Endothelial cell of umbilical vein (primary cell): ENCODE measurements around the gene TEX12. TPM values are rescaled to one million over a fixed set of nuclear protein-coding genes. Genes with fewer than 3 reads are reported as not detected.

Source experiments
- BruUV-seq: library from RNA; stranded (reverse); fragments of 400-500 nt; replicated peaks from 2 replicates; lab custom pipeline; 2021; lab: Mats Ljungman, UMichigan
- CTCF ChIA-PET: fragments of 300-600, 350-600 bp; sonication (Branson Sonifier 250); formaldehyde crosslinking; loops from one replicate; lab custom pipeline; 2021; ENCODE audit warnings: antibody characterized with exemption, inconsistent platforms; lab: Charles Lee
- POLR2A ChIA-PET: fragments of 300-600, 350-600 bp; sonication (Branson Sonifier 250); formaldehyde crosslinking; loops from one replicate; lab custom pipeline; 2021; ENCODE audit warnings: antibody characterized with exemption, inconsistent platforms; lab: Charles Lee
- DNase-seq: peaks from one replicate; pipeline ENCODE4 v3.0.0-alpha.2; 2011; ENCODE audit warnings: low read depth, low spot score
- FAIRE-seq: peaks from 2 replicates; lab custom pipeline; 2011; peaks lifted over from hg19 to GRCh38; lab: Jason Lieb, UNC
- H2AFZ ChIP-seq: 2 replicates; pipeline ENCODE4 v1.6.0; 2012; ENCODE audit warnings: low read depth, low read length, control low read depth, inconsistent platforms
- H3K27ac ChIP-seq: 2 replicates; pipeline ENCODE4 v1.5.1; 2011; ENCODE audit warnings: low read depth, mild to moderate bottlenecking, control low read depth, low read length, moderate library complexity; ENCODE audit not compliant: insufficient read depth
- H3K27me3 ChIP-seq, 2 experiments: 2 replicates each; pipeline versions ENCODE4 v1.6.0 to v1.6.1; 2011; ENCODE audit warnings: low read length in 2 of 2, mixed read lengths in 1 of 2; ENCODE audit not compliant: control insufficient read depth in 2 of 2, insufficient read depth in 2 of 2
- H3K36me3 ChIP-seq, 2 experiments: 2 replicates in 1 of 2; 3 replicates in 1 of 2; pipeline ENCODE4 v1.5.1; 2011; ENCODE audit warnings: low read length in 2 of 2, mild to moderate bottlenecking in 1 of 2, moderate library complexity in 1 of 2; ENCODE audit not compliant: control insufficient read depth in 2 of 2, insufficient read depth in 2 of 2; ENCODE audit errors: extremely low read depth in 1 of 2
- H3K4me1 ChIP-seq: 3 replicates; pipeline ENCODE4 v1.5.1; 2011; ENCODE audit warnings: mild to moderate bottlenecking, low read length; ENCODE audit not compliant: control insufficient read depth, insufficient read depth; ENCODE audit errors: extremely low read depth
- H3K4me2 ChIP-seq: 2 replicates; pipeline ENCODE4 v1.6.1; 2011; ENCODE audit warnings: low read length, control low read depth, mixed read lengths; ENCODE audit not compliant: insufficient read depth
- H3K4me3 ChIP-seq, 3 experiments: fragments of 200-600 bp in 1 of 3; sonication (generic), shearing (Covaris generic) in 1 of 3; replicated peaks in 1 of 3; 2 replicates each; pipeline ENCODE4 v1.5.1; 2011 to 2016; ENCODE audit warnings: control low read depth in 3 of 3, low read length in 3 of 3, mild to moderate bottlenecking in 2 of 3, inconsistent platforms in 1 of 3, low read depth in 1 of 3, moderate library complexity in 1 of 3; ENCODE audit not compliant: insufficient read depth in 1 of 3
- H3K79me2 ChIP-seq: 2 replicates; pipeline ENCODE4 v1.6.0; 2012; ENCODE audit warnings: low read length, inconsistent platforms; ENCODE audit not compliant: control insufficient read depth, insufficient read depth
- H3K9ac ChIP-seq: replicated peaks from 2 replicates; pipeline ENCODE3; 2011; ENCODE audit warnings: low read length, control low read depth; ENCODE audit not compliant: insufficient read depth; ENCODE audit errors: extremely low read depth
- H3K9me1 ChIP-seq: replicated peaks from 3 replicates; pipeline ENCODE4 v1.6.0; 2011; ENCODE audit warnings: mild to moderate bottlenecking, low read length; ENCODE audit not compliant: control insufficient read depth, insufficient read depth; ENCODE audit errors: extremely low read depth
- H3K9me3 ChIP-seq: replicated peaks from 2 replicates; pipeline ENCODE4 v1.5.1; 2012; ENCODE audit warnings: low read length, inconsistent platforms; ENCODE audit not compliant: control insufficient read depth, insufficient read depth
- H4K20me1 ChIP-seq: replicated peaks from 2 replicates; pipeline ENCODE3; 2011; ENCODE audit warnings: mild to moderate bottlenecking, low read length; ENCODE audit not compliant: control insufficient read depth, insufficient read depth; ENCODE audit errors: extremely low read depth
- EZH2 ChIP-seq: IDR thresholded peaks from 2 replicates; pipeline ENCODE4 v1.6.1; 2012; ENCODE audit warnings: borderline replicate concordance, low read depth, mild to moderate bottlenecking, moderate library complexity, low read length, inconsistent platforms; ENCODE audit not compliant: severe bottlenecking
- FOS ChIP-seq: IDR thresholded peaks from 2 replicates; pipeline ENCODE4 v1.6.1; 2011; ENCODE audit warnings: mild to moderate bottlenecking, low read length, moderate library complexity, borderline replicate concordance; ENCODE audit not compliant: insufficient read depth
- GATA2 ChIP-seq: IDR thresholded peaks from 2 replicates; pipeline ENCODE4 v1.7.0; 2011; ENCODE audit warnings: low read depth, mild to moderate bottlenecking, moderate library complexity, mixed read lengths, low read length; ENCODE audit not compliant: insufficient read length, insufficient read depth
- JUN ChIP-seq: IDR thresholded peaks from 2 replicates; pipeline ENCODE4 v1.6.1; 2011; ENCODE audit warnings: borderline replicate concordance, low read depth; ENCODE audit not compliant: insufficient read length, insufficient read depth
- MYC ChIP-seq: IDR thresholded peaks from one replicate; pipeline ENCODE4 v1.6.1; 2011; ENCODE audit warnings: mild to moderate bottlenecking, low read depth, low read length
- POLR2A ChIP-seq: IDR thresholded peaks from 2 replicates; pipeline ENCODE4 v1.6.1; 2012; ENCODE audit warnings: low read depth, mild to moderate bottlenecking, control low read depth, low read length
- POLR2AphosphoS5 ChIP-seq: IDR thresholded peaks from 2 replicates; pipeline ENCODE4 v1.6.1; 2012; ENCODE audit warnings: low read depth, mild to moderate bottlenecking, control low read depth, low read length, moderate library complexity; ENCODE audit not compliant: insufficient read depth
- dilution Hi-C: fragments of 300-500 bp; cut with MboI; formaldehyde crosslinking; loops from one replicate; pipeline ENCODE4 v1.15.0; 2019; ENCODE audit warnings: low sequenced_read_pairs; ENCODE audit not compliant: extremely low pct_ligation_motif_present
- intact Hi-C: fragments of 100-400 bp; cut with micrococcal nuclease; formaldehyde crosslinking; loops from one replicate; pipeline ENCODE4 v1.10.0; 2022
- polyA plus RNA-seq, 4 experiments: library from polyadenylated mRNA; depleted of rRNA in 3 of 4; stranded (reverse) in 3 of 4; unstranded in 1 of 4; fragments of >200 nt; gene quantifications; 2 replicates each; pipeline versions ENCODE4 v1.2.1 to v1.2.3, GENCODE V29; 2011 to 2012; ENCODE audit warnings: missing spikeins in 1 of 4
- total RNA-seq: library from RNA; stranded (reverse); gene quantifications from 2 replicates; pipeline ENCODE4 v1.2.3, GENCODE V29; 2021
- TF ChIP-seq, protein P1 (sequence below), 2 donors: IDR thresholded peaks; 1 replicate in 1 of 2; 2 replicates in 1 of 2; pipeline ENCODE4 v1.5.1; 2011; ENCODE audit warnings: low read length in 2 of 2, mild to moderate bottlenecking in 2 of 2, moderate library complexity in 2 of 2, control low read depth in 1 of 2, inconsistent platforms in 1 of 2, low read depth in 1 of 2; ENCODE audit not compliant: insufficient read depth in 1 of 2; ENCODE audit errors: extremely low read depth in 1 of 2
- TF ChIP-seq, protein P2 (sequence below): IDR thresholded peaks from 2 replicates; pipeline ENCODE4 v1.6.1; 2011; ENCODE audit not compliant: insufficient read depth, insufficient read length

The TEX12 gene
- total and polyA plus RNA-seq, 2 donors (not counting 3 experiments of a cell fraction or from before 2014, with no cell fraction given) = 0.46 TPM; not detected in 1

DNA sequence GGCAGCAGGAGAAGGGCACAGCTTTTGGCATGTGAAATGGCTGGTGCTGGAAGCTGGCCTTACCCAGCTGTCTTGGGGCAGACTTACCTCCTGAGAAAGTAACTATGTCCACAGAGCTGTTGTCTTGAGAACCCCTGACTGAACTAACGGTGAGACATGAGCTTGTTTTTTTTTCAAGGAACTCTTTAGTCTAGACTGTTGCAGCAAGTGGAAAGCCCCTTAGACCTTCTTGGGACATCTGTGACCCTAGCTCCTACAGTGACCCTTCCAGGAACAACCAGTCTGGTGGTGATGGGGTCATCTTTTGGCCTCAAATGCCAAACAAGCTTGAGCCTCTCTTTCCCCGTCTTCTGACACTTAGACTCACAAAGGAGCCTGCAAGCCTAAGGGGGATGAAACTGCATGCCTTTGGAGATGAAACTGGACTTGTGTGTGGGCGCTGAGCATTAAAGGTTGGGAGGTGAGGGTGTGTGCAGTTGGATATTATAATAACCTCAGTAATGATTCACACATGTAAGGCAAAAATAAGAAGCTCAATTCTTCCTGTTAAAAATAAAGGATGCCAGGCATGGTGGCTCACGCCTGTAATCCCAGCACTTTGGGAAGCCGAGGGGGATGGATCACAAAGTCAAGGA, 45.1 kb upstream of the TEX12 start:
- BruUV-seq = no TSS peak
- Histone ChIP-seq H2AFZ (no peak overlapping the region), H3K79me2 (no peaks in the 10 kb centered on the region), H3K27me3 (no peaks in the 10 kb centered on the region), H3K9me3 (no peaks in the 10 kb centered on the region), H3K36me3 (no peaks in the 10 kb centered on the region), H3K4me1 (peaks cover 22% of the 10 kb centered on the region), H3K4me3 (no peak overlapping the region), H3K4me2 (no peak overlapping the region), H3K9me1 (no peaks in the 10 kb centered on the region), H3K9ac (no peak overlapping the region), H4K20me1 (no peaks in the 10 kb centered on the region), H3K27ac (no peak overlapping the region)
- ChIA-PET CTCF (interaction anchor here (0.7 to 2.7 kb wide), 8 partner anchors 8 to 158 kb away, joined by 4 to 11 read pairs (median 7); partner anchors contain the start of gene BCO2), POLR2A (interaction anchor here (0.6 kb wide), 1 partner anchor 296 kb away, joined by 3 read pairs; no protein-coding TSS in a partner anchor)
- no peak for DNase-seq
- FAIRE-seq = no peak
- dilution Hi-C loops = no loop called here
- TF ChIP-seq POLR2AphosphoS5 (no peak), JUN (no peak), MYC (no peak), FOS (no peak), EZH2 (no peak), GATA2 (no peak), POLR2A (no peak)
- TF ChIP-seq, protein P1, sequence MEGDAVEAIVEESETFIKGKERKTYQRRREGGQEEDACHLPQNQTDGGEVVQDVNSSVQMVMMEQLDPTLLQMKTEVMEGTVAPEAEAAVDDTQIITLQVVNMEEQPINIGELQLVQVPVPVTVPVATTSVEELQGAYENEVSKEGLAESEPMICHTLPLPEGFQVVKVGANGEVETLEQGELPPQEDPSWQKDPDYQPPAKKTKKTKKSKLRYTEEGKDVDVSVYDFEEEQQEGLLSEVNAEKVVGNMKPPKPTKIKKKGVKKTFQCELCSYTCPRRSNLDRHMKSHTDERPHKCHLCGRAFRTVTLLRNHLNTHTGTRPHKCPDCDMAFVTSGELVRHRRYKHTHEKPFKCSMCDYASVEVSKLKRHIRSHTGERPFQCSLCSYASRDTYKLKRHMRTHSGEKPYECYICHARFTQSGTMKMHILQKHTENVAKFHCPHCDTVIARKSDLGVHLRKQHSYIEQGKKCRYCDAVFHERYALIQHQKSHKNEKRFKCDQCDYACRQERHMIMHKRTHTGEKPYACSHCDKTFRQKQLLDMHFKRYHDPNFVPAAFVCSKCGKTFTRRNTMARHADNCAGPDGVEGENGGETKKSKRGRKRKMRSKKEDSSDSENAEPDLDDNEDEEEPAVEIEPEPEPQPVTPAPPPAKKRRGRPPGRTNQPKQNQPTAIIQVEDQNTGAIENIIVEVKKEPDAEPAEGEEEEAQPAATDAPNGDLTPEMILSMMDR (IDR thresholded peaks at IDR 0.05; ENCODE audit: extremely low read depth in 1 of 2, insufficient read depth in 1 of 2, low read depth in 1 of 2, low read length in 2 of 2) = no peak
- TF ChIP-seq, protein P2, sequence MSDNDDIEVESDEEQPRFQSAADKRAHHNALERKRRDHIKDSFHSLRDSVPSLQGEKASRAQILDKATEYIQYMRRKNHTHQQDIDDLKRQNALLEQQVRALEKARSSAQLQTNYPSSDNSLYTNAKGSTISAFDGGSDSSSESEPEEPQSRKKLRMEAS = no peak
- intact Hi-C loops = loop anchor here (2.0 kb wide), 1 partner anchor 43 kb away; the partner anchor contains the start of gene IL18
